Measurements from ENCODE around the gene CCNY. TPM values are rescaled to one million over a fixed set of nuclear protein-coding genes. Genes with fewer than 3 reads are reported as not detected.

Gene CCNY
- total and polyA plus RNA-seq, 2 of the 13 experiments (the other 11 are each of a cell fraction or from before 2014, with no cell fraction given): 48.2 to 54.7 TPM

GRCh38 chr10:35452171-35452570, 115.9 kb downstream of the CCNY start:
- peaks cover 80% of the 10 kb centered on the region for H3K4me1 ChIP-seq (ENCODE audit: insufficient read depth, low read length)
- H3K4me2 ChIP-seq (ENCODE audit: low read depth, low read length): no peak overlapping the region
- DNase-seq (ENCODE audit: low spot score): no peak
- TF ChIP-seq PHB2 (IDR thresholded peaks at IDR 0.05; ENCODE audit: partially characterized antibody) (no peak), LCORL (IDR thresholded peaks at IDR 0.05) (no peak), LCORL (CRISPR knock-in tag; IDR thresholded peaks at IDR 0.05) (no peak), MTA1 (CRISPR knock-in tag; IDR thresholded peaks at IDR 0.05; ENCODE audit: borderline replicate concordance) (no peak), PTBP1 (IDR thresholded peaks at IDR 0.05; ENCODE audit: low read depth, low read length, poor library complexity, severe bottlenecking) (no peak), ZNF451 (CRISPR knock-in tag; IDR thresholded peaks at IDR 0.05) (no peak), ZNF17 (CRISPR knock-in tag; IDR thresholded peaks at IDR 0.05) (no peak), PRDM4 (CRISPR knock-in tag; IDR thresholded peaks at IDR 0.05; ENCODE audit: borderline replicate concordance) (no peak), CTCF (CRISPR knock-in tag; IDR thresholded peaks at IDR 0.05) (no peak), SP5 (CRISPR knock-in tag; IDR thresholded peaks at IDR 0.05; ENCODE audit: borderline replicate concordance, low read depth) (no peak), SNAI1 (CRISPR knock-in tag; IDR thresholded peaks at IDR 0.05; ENCODE audit: borderline replicate concordance) (no peak), MLLT10 (CRISPR knock-in tag; IDR thresholded peaks at IDR 0.05) (no peak), ZSCAN12 (CRISPR knock-in tag; IDR thresholded peaks at IDR 0.05) (no peak), ZMYM4 (CRISPR knock-in tag; IDR thresholded peaks at IDR 0.05) (no peak), ZNF614 (CRISPR knock-in tag; IDR thresholded peaks at IDR 0.05; ENCODE audit: borderline replicate concordance) (no peak), CBFB (CRISPR knock-in tag; IDR thresholded peaks at IDR 0.05) (no peak), MYPOP (CRISPR knock-in tag; IDR thresholded peaks at IDR 0.05) (no peak)
- in situ Hi-C loops (cut with HindIII; ENCODE audit: extremely low pct_ligation_motif_present, low pct_unique_long_range_greater_than_20kb): no loop called here
- H3K27me3 ChIP-seq (ENCODE audit: control insufficient read depth in 1 of 2, insufficient read depth in 2 of 2, low read length in 2 of 2): no peaks in the 10 kb centered on the region
- no TSS peak for BruUV-seq (replicated peaks)
- peaks cover 4% of the 10 kb centered on the region; the same call in 1 of the 2 replicates for H4K20me1 ChIP-seq (ENCODE audit: insufficient read depth, low read length)
- CTCF ChIA-PET (ENCODE audit: low intra/inter-chr PET ratio, low total read pairs): no interaction called here
- FAIRE-seq: no peak
- no peak overlapping the region for H3K27ac ChIP-seq (ENCODE audit: extremely low read length, insufficient read depth, low read length)
- H3K79me2 ChIP-seq (ENCODE audit: insufficient read depth, low read length): peaks cover 84% of the 10 kb centered on the region
- peaks cover 0 to 3% of the 10 kb centered on the region in 2 experiments; a peak in 2 of 5 replicates for H3K36me3 ChIP-seq (replicated peaks in 1 of 2; ENCODE audit: control insufficient read depth in 1 of 2, insufficient read depth in 2 of 2, low read length in 2 of 2)
- H3K9ac ChIP-seq (ENCODE audit: insufficient read depth, low read depth, low read length): no peak overlapping the region
- H2AFZ ChIP-seq (ENCODE audit: low read length): no peak overlapping the region
- no peak overlapping the region for H3K4me3 ChIP-seq (replicated peaks in 1 of 3; ENCODE audit: insufficient read depth in 1 of 3, low read depth in 2 of 3, low read length in 3 of 3)
- ATAC-seq: no peak
- intact Hi-C loops (cut with micrococcal nuclease; ENCODE audit: unreplicated experiment): no loop called here
- H3K9me3 ChIP-seq (ENCODE audit: low read length): no peaks in the 10 kb centered on the region
- POLR2A ChIA-PET: no interaction called here
- WGBS (ENCODE audit: low lambda C conversion rate): 9% methylated on average over 1 of the region's 1 CpG

All from HepG2 (cell line).